Heart left ventricle (tissue), 13 donors: Measurements from ENCODE around the gene RAPGEF5.

Source experiments
- CTCF ChIP-seq, 12 donors: fragments of 200-600 bp; sonication (generic) in 4 of 12; IDR thresholded peaks; one replicate each; pipeline versions ENCODE4 v1.5.0 to v1.8.0; 2018 to 2022; ENCODE audit warnings: antibody characterized with exemption in 12 of 12, mild to moderate bottlenecking in 5 of 12
- POLR2A ChIP-seq, 2 donors: fragments of 450-650 bp; IDR thresholded peaks; one replicate each; pipeline ENCODE4 v1.6.1; 2017; ENCODE audit warnings: antibody characterized with exemption in 2 of 2, mild to moderate bottlenecking in 2 of 2, moderate library complexity in 2 of 2
- donor health status: ischemic (EF 13 %, LVEDD 7.1; RV severe dilation, severe dysfunction).
- donor health status: DM: no; HTN: yes; CAD: no.
- donor health status: DM: no; HTN: no; CAD: no.
- donor health status: ischemic (EF 25% LVEDD 6.9; RV normal size, moderate dysfunction).
- donor health status: ischemic (EF 25% LVEDD 5.7; RV mildly dilated, moderate dysfunction).
- donor health status: ischemic (EF 35%, LVEDD 5.7; RV mildly dilated, moderate dysfunction).
- donor health status: nonischemic (EF 11% LVEDD 7.7; RV severe dilation, severe dysfunction).
- donor health status: DM: yes; HTN: yes; CAD: no.
- donor health status: PGD.
- donor health status: ischemic (EF 29% LVEDD 5.4; RV normal size, mild dysfunction).
- donor health status: nonischemic (EF 23%, LVEDD 6.1; RV moderate dilation, normal function).

GRCh38 chr7:22138886-22139285, 218.1 kb downstream of the RAPGEF5 start:
- no peak for TF ChIP-seq CTCF (IDR thresholded peaks at IDR 0.05)
- no peak for TF ChIP-seq POLR2A (IDR thresholded peaks at IDR 0.05)
